Mononuclear cell (primary cell): Measurements from ENCODE around the gene MUC4. TPM values are rescaled to one million over a fixed set of nuclear protein-coding genes. Genes with fewer than 3 reads are reported as not detected.
"Not testable (repeated sequence)": the region's sequence is repeated elsewhere in the genome, so short reads cannot be mapped to it uniquely, and the experiment has no call there.

ENCODE experiments used
- H3K27me3 ChIP-seq: 2 replicates; pipeline ENCODE4 v1.6.0; 2011; ENCODE audit warnings: low read length, control low read depth; ENCODE audit not compliant: insufficient read depth
- H3K4me1 ChIP-seq: 2 replicates; pipeline ENCODE4 v1.5.1; 2011; ENCODE audit warnings: mild to moderate bottlenecking, low read length, control low read depth; ENCODE audit not compliant: insufficient read depth
- H3K4me3 ChIP-seq: 2 replicates; pipeline ENCODE4 v1.5.1; 2011; ENCODE audit warnings: mild to moderate bottlenecking, low read length, moderate library complexity
- H3K9me3 ChIP-seq: 2 replicates; pipeline ENCODE4 v1.5.1; 2011; ENCODE audit warnings: low read depth, mild to moderate bottlenecking, control low read depth, low read length
- total RNA-seq: library from RNA; depleted of rRNA; stranded (reverse); fragments of >200 nt; gene quantifications from one replicate; pipeline ENCODE4 v1.2.3, GENCODE V29; 2012

MUC4 gene
- total RNA-seq, 1 donor: under 0.01 TPM

- H3K4me1 ChIP-seq, H3K4me3 ChIP-seq, H3K27me3 ChIP-seq, H3K9me3 ChIP-seq: not testable (repeated sequence)
These were observed 92.0 kb downstream of the MUC4 start for GRCh38 chr3:195719514-195720254.

GRCh38 chr3:195718477-195718984 lies 93.2 kb downstream of the MUC4 start:
- Histone ChIP-seq H3K4me1 (no peaks in the 10 kb centered on the region), H3K4me3 (no peak overlapping the region), H3K9me3 (no peaks in the 10 kb centered on the region), H3K27me3 (no peaks in the 10 kb centered on the region)

GRCh38 chr3:195717852-195718476 lies 93.8 kb downstream of the MUC4 start:
- Histone ChIP-seq H3K4me3 (no peak overlapping the region), H3K4me1 (no peaks in the 10 kb centered on the region), H3K9me3 (no peaks in the 10 kb centered on the region), H3K27me3 (no peaks in the 10 kb centered on the region)

GRCh38 chr3:195717416-195717815 lies 94.3 kb downstream of the MUC4 start:
- H3K4me3 ChIP-seq: no peak overlapping the region
- no peaks in the 10 kb centered on the region for H3K4me1 ChIP-seq
- H3K27me3 ChIP-seq: no peaks in the 10 kb centered on the region
- no peaks in the 10 kb centered on the region for H3K9me3 ChIP-seq

GRCh38 chr3:195715583-195716266 lies 96.0 kb downstream of the MUC4 start:
- no peaks in the 10 kb centered on the region for H3K4me1 ChIP-seq
- H3K4me3 ChIP-seq: no peak overlapping the region
- no peaks in the 10 kb centered on the region for H3K9me3 ChIP-seq
- no peaks in the 10 kb centered on the region for H3K27me3 ChIP-seq

GRCh38 chr3:195715134-195715533 lies 96.6 kb downstream of the MUC4 start:
- Histone ChIP-seq H3K4me1 (no peaks in the 10 kb centered on the region), H3K9me3 (no peaks in the 10 kb centered on the region), H3K4me3 (no peak overlapping the region), H3K27me3 (no peaks in the 10 kb centered on the region)

GRCh38 chr3:195714380-195715011 lies 97.2 kb downstream of the MUC4 start:
- H3K9me3 ChIP-seq: no peaks in the 10 kb centered on the region
- H3K4me3 ChIP-seq: no peak overlapping the region
- H3K27me3 ChIP-seq: no peaks in the 10 kb centered on the region
- no peaks in the 10 kb centered on the region for H3K4me1 ChIP-seq

- not testable (repeated sequence) for H3K9me3 ChIP-seq, H3K27me3 ChIP-seq, H3K4me3 ChIP-seq
These were observed 98.6 kb downstream of the MUC4 start for GRCh38 chr3:195713150-195713549.

GRCh38 chr3:195712535-195712910 lies 99.2 kb downstream of the MUC4 start:
- not testable (repeated sequence) for H3K4me3 ChIP-seq, H3K9me3 ChIP-seq, H3K27me3 ChIP-seq, H3K4me1 ChIP-seq

More at GRCh38 chr3:195713150-195713549, 98.6 kb downstream of the MUC4 start:
- H3K4me1 ChIP-seq: not testable (repeated sequence)

GRCh38 chr3:195711813-195712534 lies 99.8 kb downstream of the MUC4 start:
- no peaks in the 10 kb centered on the region for H3K9me3 ChIP-seq
- H3K4me1 ChIP-seq: no peaks in the 10 kb centered on the region
- no peak overlapping the region for H3K4me3 ChIP-seq
- H3K27me3 ChIP-seq: no peaks in the 10 kb centered on the region

- not testable (repeated sequence) for H3K4me3 ChIP-seq, H3K4me1 ChIP-seq, H3K27me3 ChIP-seq, H3K9me3 ChIP-seq
These were observed 100.5 kb downstream of the MUC4 start for GRCh38 chr3:195711091-195711812.

GRCh38 chr3:195710126-195710905 lies 101.4 kb downstream of the MUC4 start:
- H3K27me3 ChIP-seq, H3K9me3 ChIP-seq, H3K4me1 ChIP-seq, H3K4me3 ChIP-seq: not testable (repeated sequence)

GRCh38 chr3:195709676-195710085 lies 102.0 kb downstream of the MUC4 start:
- H3K27me3 ChIP-seq: no peaks in the 10 kb centered on the region
- H3K9me3 ChIP-seq: no peaks in the 10 kb centered on the region
- H3K4me1 ChIP-seq: no peaks in the 10 kb centered on the region
- H3K4me3 ChIP-seq: no peak overlapping the region
